HepG2 (cell line): ENCODE measurements around the gene KIF2C. TPM values are rescaled to one million over a fixed set of nuclear protein-coding genes. Genes with fewer than 3 reads are reported as not detected.

Experiments
- ARHGAP35 ChIP-seq: sonication (generic); formaldehyde crosslinking; IDR thresholded peaks from 2 replicates; pipeline ENCODE4 v1.9.0; 2022; ENCODE audit warnings: mild to moderate bottlenecking, inconsistent platforms, moderate library complexity, missing genetic modification reagents, borderline replicate concordance
- ATF4 ChIP-seq, 2 experiments: fragments of 450-650 bp in 1 of 2; sonication (generic) in 1 of 2; formaldehyde crosslinking; IDR thresholded peaks; 2 replicates each; pipeline versions ENCODE4 v1.5.0 to v1.8.0; 2020 to 2022; ENCODE audit warnings: mild to moderate bottlenecking in 1 of 2, missing genetic modification reagents in 1 of 2
- BRD4 ChIP-seq: sonication (generic); formaldehyde crosslinking; IDR thresholded peaks from 2 replicates; pipeline ENCODE4 v1.4.0; 2020; ENCODE audit warnings: missing genetic modification reagents
- CBFB ChIP-seq: sonication (generic); formaldehyde crosslinking; IDR thresholded peaks from 2 replicates; pipeline ENCODE4 v1.4.0; 2020; ENCODE audit warnings: missing genetic modification reagents
- CREB1 ChIP-seq, 2 experiments: fragments of 450-650 bp in 1 of 2; IDR thresholded peaks; 2 replicates each; pipeline ENCODE4 v1.6.1; 2016 to 2017; ENCODE audit warnings: control low read depth in 1 of 2, mild to moderate bottlenecking in 1 of 2, missing compliant biosample characterization in 1 of 2, missing genetic modification characterization in 1 of 2
- ELF4 ChIP-seq: sonication (generic); formaldehyde crosslinking; IDR thresholded peaks from 2 replicates; pipeline ENCODE4 v1.5.0; 2020; ENCODE audit warnings: missing genetic modification reagents, mild to moderate bottlenecking, moderate library complexity, borderline replicate concordance
- GTF3A ChIP-seq: sonication (generic); formaldehyde crosslinking; conservative IDR thresholded peaks from 2 replicates; pipeline ENCODE4 v1.4.0; 2020; ENCODE audit warnings: mild to moderate bottlenecking, missing genetic modification reagents
- HDAC2 ChIP-seq: sonication (generic); formaldehyde crosslinking; IDR thresholded peaks from 2 replicates; pipeline ENCODE4 v1.4.0; 2020; ENCODE audit warnings: missing genetic modification reagents
- HINFP ChIP-seq: sonication (generic); formaldehyde crosslinking; IDR thresholded peaks from 2 replicates; pipeline ENCODE4 v1.4.0; 2020; ENCODE audit warnings: low read depth, mild to moderate bottlenecking, missing genetic modification reagents
- HOMEZ ChIP-seq: IDR thresholded peaks from 2 replicates; pipeline ENCODE4 v1.6.1; 2016; ENCODE audit warnings: low read depth
- KDM1A ChIP-seq: IDR thresholded peaks from 2 replicates; pipeline ENCODE4 v1.6.1; 2016; ENCODE audit warnings: missing compliant biosample characterization
- KMT2A ChIP-seq: sonication (generic); formaldehyde crosslinking; IDR thresholded peaks from 2 replicates; pipeline ENCODE4 v1.4.0; 2020; ENCODE audit warnings: missing genetic modification reagents
- MTA1 ChIP-seq: sonication (generic); formaldehyde crosslinking; IDR thresholded peaks from 2 replicates; pipeline ENCODE4 v1.4.0; 2020; ENCODE audit warnings: missing genetic modification reagents, mild to moderate bottlenecking, borderline replicate concordance
- MXD4 ChIP-seq: IDR thresholded peaks from 2 replicates; pipeline ENCODE4 v1.6.1; 2016; ENCODE audit warnings: mild to moderate bottlenecking, missing biosample characterization, missing genetic modification reagents
- NFRKB ChIP-seq: fragments of 450-650 bp; IDR thresholded peaks from 2 replicates; pipeline ENCODE4 v1.6.1; 2017
- NR2F2 ChIP-seq: IDR thresholded peaks from 2 replicates; pipeline ENCODE4 v1.6.1; 2012; ENCODE audit warnings: low read depth, inconsistent platforms, borderline replicate concordance
- PAF1 ChIP-seq: IDR thresholded peaks from 2 replicates; pipeline ENCODE4 v1.6.1; 2016; ENCODE audit warnings: missing genetic modification reagents, missing compliant biosample characterization
- TFE3 ChIP-seq: IDR thresholded peaks from 2 replicates; pipeline ENCODE4 v1.6.1; 2016
- THAP11 ChIP-seq: IDR thresholded peaks from 2 replicates; pipeline ENCODE4 v1.6.1; 2016; ENCODE audit warnings: missing biosample characterization, missing genetic modification reagents
- ZBTB25 ChIP-seq: IDR thresholded peaks from 2 replicates; pipeline ENCODE4 v1.6.1; 2018; ENCODE audit warnings: missing genetic modification reagents
- ZFYVE20 ChIP-seq: sonication (generic); formaldehyde crosslinking; IDR thresholded peaks from 2 replicates; pipeline ENCODE4 v1.8.0; 2023; ENCODE audit warnings: low read depth, mild to moderate bottlenecking, moderate library complexity, missing genetic modification reagents, borderline replicate concordance
- ZNF354B ChIP-seq: sonication (generic); formaldehyde crosslinking; IDR thresholded peaks from 2 replicates; pipeline ENCODE4 v1.8.0; 2022; ENCODE audit warnings: mild to moderate bottlenecking, missing genetic modification reagents
- ZNF367 ChIP-seq: sonication (generic); formaldehyde crosslinking; IDR thresholded peaks from 2 replicates; pipeline ENCODE4 v1.4.0; 2020; ENCODE audit warnings: missing genetic modification reagents, borderline replicate concordance
- ZNF382 ChIP-seq: sonication (generic); formaldehyde crosslinking; IDR thresholded peaks from 2 replicates; pipeline ENCODE4 v1.5.0; 2020; ENCODE audit warnings: missing genetic modification reagents, mild to moderate bottlenecking, borderline replicate concordance
- ZNF598 ChIP-seq: sonication (generic); formaldehyde crosslinking; IDR thresholded peaks from 2 replicates; pipeline ENCODE4 v1.5.1; 2020; ENCODE audit warnings: mild to moderate bottlenecking, missing genetic modification reagents, borderline replicate concordance
- ZNF709 ChIP-seq: sonication (generic); formaldehyde crosslinking; IDR thresholded peaks from 2 replicates; pipeline ENCODE4 v1.5.0; 2020; ENCODE audit warnings: mild to moderate bottlenecking, missing genetic modification reagents
- polyA plus RNA-seq, 8 experiments: library from polyadenylated mRNA; depleted of rRNA in 3 of 8; stranded (reverse) in 7 of 8; unstranded in 1 of 8; fragments of >200 nt; fragmentation: Illumina TruSeq in 4 of 8; extraction: Trizol in 4 of 8; gene quantifications; 2 replicates each; pipeline versions ENCODE4 v1.2.1 to v1.2.3, GENCODE V29; 2011 to 2016; ENCODE audit warnings: low read depth in 4 of 8, missing spikeins in 1 of 8, mixed read lengths in 1 of 8; ENCODE audit not compliant: insufficient read depth in 1 of 8
- total RNA-seq, 5 experiments: library from RNA; depleted of rRNA; stranded (reverse); fragments of >200 nt; fragmentation: Illumina TruSeq; extraction: Trizol; gene quantifications; 2 replicates each; pipeline ENCODE4 v1.2.3, GENCODE V29; 2016; ENCODE audit warnings: low read depth in 1 of 5

Gene KIF2C
- total and polyA plus RNA-seq, 2 of the 13 experiments (the other 11 are each of a cell fraction or from before 2014, with no cell fraction given), result 29.7 to 53.7 TPM

- TF ChIP-seq ZFYVE20 (CRISPR knock-in tag), result no peak
- TF ChIP-seq HOMEZ (CRISPR knock-in tag), result peak; percentile 53; the same call in 1 of the 2 replicates
- TF ChIP-seq ZNF709 (CRISPR knock-in tag), result no peak
- TF ChIP-seq HDAC2, result peak; percentile 80
- TF ChIP-seq MTA1 (CRISPR knock-in tag), result no peak
- 0 out of 2 replicates have a peak, but pooled peaks have one; percentile 34 for TF ChIP-seq TFE3 (CRISPR knock-in tag)
- peak; percentile 38; the same call in 1 of the 2 replicates for TF ChIP-seq THAP11
- no peak for TF ChIP-seq CBFB (CRISPR knock-in tag)
- TF ChIP-seq NR2F2, result peak; percentile 81; the same call in 1 of the 2 replicates
- TF ChIP-seq ATF4 (CRISPR knock-in tag; IDR thresholded peaks at IDR 0.05), result peak in 1 of 2 experiments; percentile 77; a peak in 2 of 4 replicates
- TF ChIP-seq KMT2A (CRISPR knock-in tag), result no peak
- TF ChIP-seq NFRKB, result no peak
- no peak for TF ChIP-seq GTF3A (CRISPR knock-in tag)
- TF ChIP-seq PAF1 (CRISPR knock-in tag), result no peak
- TF ChIP-seq ARHGAP35, result no peak
- no peak for TF ChIP-seq ZNF367 (CRISPR knock-in tag)
- TF ChIP-seq ZNF382, result no peak
- no peak for TF ChIP-seq CREB1 (IDR thresholded peaks at IDR 0.05)
- TF ChIP-seq CREB1 (CRISPR knock-in tag; IDR thresholded peaks at IDR 0.05), result peak; percentile 38; the same call in 1 of the 2 replicates
- TF ChIP-seq KDM1A (CRISPR knock-in tag), result peak; percentile 56; the same call in 1 of the 2 replicates
- no peak for TF ChIP-seq BRD4 (CRISPR knock-in tag)
- TF ChIP-seq HINFP, result no peak
- TF ChIP-seq MXD4, result no peak
- TF ChIP-seq ZNF598, result no peak
- TF ChIP-seq ELF4 (CRISPR knock-in tag), result no peak
- TF ChIP-seq ZBTB25 (CRISPR knock-in tag), result no peak
- TF ChIP-seq ZNF354B (CRISPR knock-in tag), result no peak
Measured at GRCh38 chr1:44701141-44701573, 38.5 kb upstream of the KIF2C start (continued).
